Suppressor macrophage treated with lipopolysaccharide for 1 hour (primary cell): ENCODE measurements around the gene SHROOM1.
"Not testable (repeated sequence)": the region's sequence is repeated elsewhere in the genome, so short reads cannot be mapped to it uniquely, and the experiment has no call there.

Experiments
- DNase-seq, 3 donors: peaks; one replicate each; pipeline ENCODE4 v3.0.0-alpha.2; 2020 to 2022

Gene SHROOM1, protein sequence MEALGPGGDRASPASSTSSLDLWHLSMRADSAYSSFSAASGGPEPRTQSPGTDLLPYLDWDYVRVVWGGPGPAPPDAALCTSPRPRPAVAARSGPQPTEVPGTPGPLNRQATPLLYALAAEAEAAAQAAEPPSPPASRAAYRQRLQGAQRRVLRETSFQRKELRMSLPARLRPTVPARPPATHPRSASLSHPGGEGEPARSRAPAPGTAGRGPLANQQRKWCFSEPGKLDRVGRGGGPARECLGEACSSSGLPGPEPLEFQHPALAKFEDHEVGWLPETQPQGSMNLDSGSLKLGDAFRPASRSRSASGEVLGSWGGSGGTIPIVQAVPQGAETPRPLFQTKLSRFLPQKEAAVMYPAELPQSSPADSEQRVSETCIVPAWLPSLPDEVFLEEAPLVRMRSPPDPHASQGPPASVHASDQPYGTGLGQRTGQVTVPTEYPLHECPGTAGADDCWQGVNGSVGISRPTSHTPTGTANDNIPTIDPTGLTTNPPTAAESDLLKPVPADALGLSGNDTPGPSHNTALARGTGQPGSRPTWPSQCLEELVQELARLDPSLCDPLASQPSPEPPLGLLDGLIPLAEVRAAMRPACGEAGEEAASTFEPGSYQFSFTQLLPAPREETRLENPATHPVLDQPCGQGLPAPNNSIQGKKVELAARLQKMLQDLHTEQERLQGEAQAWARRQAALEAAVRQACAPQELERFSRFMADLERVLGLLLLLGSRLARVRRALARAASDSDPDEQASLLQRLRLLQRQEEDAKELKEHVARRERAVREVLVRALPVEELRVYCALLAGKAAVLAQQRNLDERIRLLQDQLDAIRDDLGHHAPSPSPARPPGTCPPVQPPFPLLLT

DNA sequence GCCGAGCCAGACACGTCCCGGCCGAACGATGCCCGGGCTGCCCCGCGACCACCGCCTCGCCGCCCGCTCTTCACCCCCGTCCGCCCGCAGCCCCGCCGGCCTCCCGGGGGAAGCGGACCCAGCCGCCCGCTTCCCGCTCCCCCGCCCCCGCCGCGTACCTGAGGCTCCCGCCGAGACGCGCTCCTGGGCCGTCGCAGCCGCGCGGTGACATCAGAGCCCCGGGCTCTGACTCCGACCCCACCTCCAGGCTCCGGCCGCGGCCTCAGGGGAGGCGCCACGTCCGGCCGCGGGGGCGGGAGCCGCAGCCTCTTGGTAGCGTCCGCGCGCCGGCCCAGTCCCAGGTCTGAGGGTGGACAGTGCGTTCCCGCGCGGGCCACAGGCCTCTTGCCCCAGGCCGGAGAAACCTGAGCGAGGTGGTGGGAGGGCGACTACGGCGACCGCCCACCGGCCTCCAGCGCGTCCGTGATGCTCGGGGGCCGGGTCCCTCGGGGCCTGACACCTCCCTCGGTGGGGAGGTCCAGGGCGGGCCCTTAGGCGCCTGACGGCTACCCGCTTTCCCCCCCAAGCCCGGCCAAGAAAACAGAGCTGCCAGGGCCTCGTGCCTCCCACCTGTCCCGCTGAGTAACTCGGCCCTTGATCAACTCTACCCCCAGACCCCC, at the start of gene SHROOM1:
Gene SHROOM1 (minus strand): TSS at position 212 of the 659 bp plus-strand sequence. CDS start 4,507 bp downstream, outside the sequence.
- peak; percentile 70 to 88 (median 76) for DNase-seq

DNA sequence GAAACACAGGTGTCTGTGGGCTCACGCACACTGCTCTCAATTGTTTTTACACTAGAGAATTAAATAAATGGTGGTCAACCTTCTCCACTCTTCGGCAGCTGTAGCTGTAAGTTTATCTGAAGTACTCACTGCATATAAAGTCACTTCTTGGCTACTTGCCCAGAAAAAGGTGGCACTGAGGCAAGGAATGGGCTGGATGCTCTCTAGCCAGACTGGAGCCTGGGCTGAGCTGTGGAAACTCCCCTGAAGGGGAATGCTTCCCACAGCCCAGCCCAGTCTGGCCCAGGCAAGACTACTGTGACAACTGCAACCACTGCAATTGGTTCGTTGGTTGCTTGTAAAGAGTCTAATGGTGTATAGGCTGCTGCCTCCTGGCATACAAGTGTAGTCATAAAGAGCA, 47.5 kb upstream of the SHROOM1 start:
- peak in 1 of 3 donors; percentile 1 for DNase-seq

DNA sequence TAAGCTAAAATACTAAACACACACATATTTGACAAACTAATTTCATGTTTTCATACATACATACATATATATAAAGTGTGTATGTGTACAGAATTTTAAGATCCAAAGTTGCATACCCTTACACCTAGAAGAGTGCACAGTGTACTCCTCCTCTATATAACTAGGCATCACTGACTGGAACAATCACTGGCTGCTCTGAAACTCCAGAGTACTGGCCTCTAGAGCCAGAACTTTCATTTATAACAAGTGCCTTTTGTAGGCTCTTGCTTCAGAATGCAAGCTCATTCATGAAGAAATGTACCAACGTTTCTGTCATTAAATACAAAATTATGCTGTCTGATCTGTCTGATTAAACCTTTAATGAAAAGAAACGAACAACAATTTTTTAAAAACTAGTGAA, 47.0 kb upstream of the SHROOM1 start:
- peak in 1 of 3 donors; percentile 2 for DNase-seq

DNA sequence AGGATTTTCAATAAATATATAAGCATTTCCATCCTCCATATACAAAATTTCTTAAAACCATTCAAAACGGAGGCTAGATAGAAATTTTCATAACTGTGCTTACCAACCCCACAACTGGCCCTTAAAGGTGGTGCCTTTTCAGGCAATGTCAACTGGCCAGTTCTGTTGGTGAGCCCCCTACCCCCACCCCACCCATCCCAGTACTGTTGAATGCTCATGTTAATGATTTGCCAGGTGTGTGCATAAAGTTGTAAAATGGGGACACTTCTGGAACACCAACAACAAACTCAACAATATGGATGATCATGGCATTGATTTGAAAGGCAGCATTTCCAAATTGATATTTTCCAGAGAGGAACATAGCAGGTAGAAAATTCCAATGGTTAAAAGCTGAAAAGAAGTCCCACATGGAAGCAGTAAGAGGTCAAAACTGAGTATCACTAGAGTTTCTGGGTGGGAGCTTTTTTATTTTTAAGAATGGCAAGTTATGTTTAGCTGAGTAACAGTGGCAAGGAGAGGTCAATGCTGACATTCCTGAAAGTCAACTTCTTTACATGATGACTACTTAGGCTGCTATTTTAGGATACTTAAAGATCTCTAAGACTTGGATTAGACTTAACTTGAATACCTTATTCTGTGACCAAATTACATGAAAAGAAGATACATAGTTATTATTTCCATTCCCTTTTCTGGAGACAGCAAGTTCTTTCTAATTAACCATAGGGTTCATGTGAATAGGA, 45.7 kb upstream of the SHROOM1 start:
- DNase-seq, result peak in 1 of 3 donors; percentile 3

DNA sequence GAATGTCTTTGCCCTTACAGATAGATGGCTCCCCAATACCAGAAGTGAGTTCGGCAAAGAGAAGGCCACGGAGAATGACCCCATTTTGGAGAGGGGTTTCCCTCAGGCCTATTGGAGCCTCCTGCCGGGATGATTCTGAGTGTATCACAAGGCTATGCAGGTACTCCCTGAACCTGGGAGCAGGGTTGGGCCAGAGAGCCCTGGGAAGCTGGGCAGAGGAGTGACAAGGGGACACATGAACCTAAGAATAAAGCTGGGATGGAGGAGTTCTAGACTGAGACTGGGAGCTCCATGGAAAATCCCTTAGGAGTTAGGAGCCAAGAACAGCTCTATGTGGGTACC, 43.5 kb upstream of the SHROOM1 start:
- DNase-seq, result no peak

DNA sequence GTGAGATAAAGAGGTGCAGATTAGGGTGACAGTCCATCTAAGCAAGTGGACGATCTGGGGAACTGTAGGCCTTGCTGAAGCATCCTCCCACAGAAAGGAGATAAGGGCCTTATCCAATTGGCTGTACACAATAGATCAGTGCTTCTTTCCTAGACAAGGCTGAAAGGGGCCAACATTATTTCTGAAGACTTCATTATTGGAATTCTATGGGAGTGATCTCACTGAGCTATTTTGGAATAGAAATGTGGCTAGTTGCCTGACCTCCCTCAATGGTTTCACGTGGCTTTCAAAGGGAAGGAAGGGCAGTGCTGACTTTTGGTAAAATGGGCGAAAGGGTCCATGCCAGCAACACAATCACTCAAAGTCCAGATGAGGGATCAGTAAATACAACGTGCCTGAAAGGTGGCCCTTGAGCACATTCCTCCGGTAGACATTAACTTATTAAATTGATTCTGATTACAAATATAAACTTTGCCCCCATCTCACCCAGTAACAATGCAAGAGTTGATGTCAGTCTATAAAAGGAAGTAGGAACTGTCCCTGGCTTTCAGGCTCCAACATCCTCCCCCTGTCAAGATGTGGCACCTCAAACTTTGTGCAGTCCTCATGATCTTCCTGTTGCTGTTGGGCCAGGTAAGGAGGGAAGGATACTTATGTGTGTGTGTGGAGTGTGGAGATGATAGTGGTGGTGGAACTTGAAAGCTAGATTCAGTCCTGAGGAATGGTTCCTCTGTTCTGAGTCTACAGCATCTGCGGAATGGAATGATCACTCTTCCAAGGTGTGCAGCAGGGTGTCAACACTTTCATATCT, 42.9 kb upstream of the SHROOM1 start, which contains the start of gene LEAP2:
Gene LEAP2 (plus strand): TSS at position 550 of the 811 bp plus-strand sequence. CDS start 27 bp downstream, at position 577.
- DNase-seq, result no peak

DNA sequence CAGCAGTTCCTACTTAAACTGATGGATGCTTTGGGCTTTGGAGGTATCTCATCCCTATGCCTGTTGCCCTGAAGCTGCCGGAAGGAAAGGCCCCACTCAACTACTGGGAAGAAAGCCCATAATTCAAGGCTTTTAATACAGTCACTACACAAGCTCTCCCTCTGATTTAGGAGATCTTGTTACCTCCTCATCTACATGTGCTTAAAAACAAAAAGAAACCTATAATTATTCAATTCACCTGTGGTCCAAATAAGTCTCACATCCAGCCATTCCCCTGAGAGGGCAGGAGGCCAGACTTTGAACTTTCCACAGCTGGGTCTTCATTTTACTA, 42.3 kb upstream of the SHROOM1 start:
- no peak for DNase-seq

DNA sequence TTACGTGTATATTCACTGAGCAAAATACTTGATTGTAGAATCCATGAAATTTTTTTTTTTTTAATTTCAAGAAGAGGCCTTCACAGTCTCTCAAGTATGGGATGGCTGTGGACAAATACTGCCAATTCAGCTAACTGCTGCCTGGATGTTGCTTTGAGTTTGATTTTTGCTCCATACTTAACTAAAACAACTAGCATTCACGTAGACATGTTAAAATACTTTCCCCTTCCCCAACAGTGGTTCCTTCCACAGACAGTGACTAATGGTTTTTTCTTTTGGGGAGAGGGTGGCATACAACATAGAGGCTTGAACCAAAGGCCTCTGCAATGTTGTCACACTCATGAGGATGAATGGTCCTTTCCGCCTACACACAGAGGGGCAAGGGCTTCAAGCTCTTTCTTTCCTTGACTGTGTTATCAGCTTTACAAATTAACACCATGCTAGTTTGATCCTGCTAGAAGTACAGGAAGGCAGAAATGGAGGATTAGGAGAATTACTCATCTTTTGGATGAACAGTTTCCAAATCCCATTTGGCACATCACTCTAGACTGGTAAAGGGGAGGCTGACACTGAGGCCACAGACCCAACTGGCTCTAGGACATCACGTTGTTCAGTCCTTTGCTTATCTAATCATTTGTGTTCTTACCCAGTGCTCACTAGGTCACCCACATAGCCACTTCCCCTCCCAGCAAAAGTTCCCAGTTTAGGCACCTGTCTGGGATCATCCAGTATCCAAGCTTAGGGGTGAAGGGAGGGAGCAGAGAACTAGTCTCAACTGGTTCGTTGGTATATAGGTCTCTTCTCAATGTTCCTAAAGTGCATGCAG, 41.2 kb upstream of the SHROOM1 start:
- DNase-seq, result peak in 2 of 3 donors; percentile 35 to 51

DNA sequence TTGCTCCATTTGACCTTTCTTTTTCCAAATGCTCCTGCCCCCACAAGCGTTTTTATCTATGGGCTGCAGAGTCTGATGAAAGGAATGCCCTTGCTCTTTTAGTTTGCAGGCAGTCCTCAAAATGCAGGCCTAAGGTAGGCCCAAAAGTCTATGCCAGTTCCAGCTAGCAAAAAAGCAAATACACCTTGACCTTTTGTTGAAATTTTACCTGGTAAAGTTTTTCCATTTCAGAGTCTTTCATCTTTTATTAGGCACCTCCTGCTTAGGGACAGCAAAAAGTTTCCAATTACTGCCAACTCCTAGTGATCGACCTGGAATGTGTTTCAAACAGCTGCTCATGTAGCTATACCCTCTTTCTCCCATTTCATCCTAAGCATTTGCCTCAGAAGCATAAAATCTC, 40.4 kb upstream of the SHROOM1 start:
- no peak for DNase-seq

DNA sequence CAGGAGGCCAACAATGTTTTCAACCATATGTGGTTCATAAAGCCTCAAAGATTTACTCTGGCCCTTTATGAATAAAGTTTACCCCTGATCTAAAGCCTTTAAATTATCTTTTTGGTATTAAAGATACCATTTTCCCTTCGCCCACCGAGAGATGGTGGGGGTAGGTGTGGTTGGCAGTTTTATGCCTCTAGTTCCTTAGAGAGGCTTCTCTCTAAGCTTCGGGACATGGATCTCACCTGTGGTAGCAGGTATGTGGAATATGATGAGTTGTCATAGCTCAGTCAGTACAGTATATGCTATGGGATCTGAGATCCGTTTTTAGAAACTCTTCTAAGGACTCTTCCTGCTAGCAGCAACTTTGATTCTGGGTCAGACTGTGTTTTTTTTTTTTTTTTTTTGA, 38.3 kb upstream of the SHROOM1 start:
- DNase-seq, result no peak

DNA sequence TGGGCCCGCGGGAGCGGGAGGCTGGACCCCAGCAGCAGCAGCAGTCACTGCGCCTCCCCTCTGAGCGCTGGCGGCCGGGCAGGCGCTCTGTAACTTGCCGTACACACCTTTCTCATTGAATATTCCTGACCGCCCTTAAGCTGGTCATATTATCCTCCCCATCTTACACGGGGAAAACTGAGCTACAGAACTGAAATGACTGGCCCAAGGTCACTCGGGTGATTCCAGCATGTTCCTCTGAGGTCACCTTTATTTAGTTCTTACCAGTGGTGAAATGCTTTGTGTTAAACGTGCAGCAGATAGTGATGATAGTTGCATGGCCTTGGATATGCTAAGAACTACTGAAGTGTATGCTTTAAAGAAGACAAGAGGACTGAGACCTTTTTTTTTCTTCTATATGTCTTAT, 36.6 kb upstream of the SHROOM1 start:
- no peak for DNase-seq

DNA sequence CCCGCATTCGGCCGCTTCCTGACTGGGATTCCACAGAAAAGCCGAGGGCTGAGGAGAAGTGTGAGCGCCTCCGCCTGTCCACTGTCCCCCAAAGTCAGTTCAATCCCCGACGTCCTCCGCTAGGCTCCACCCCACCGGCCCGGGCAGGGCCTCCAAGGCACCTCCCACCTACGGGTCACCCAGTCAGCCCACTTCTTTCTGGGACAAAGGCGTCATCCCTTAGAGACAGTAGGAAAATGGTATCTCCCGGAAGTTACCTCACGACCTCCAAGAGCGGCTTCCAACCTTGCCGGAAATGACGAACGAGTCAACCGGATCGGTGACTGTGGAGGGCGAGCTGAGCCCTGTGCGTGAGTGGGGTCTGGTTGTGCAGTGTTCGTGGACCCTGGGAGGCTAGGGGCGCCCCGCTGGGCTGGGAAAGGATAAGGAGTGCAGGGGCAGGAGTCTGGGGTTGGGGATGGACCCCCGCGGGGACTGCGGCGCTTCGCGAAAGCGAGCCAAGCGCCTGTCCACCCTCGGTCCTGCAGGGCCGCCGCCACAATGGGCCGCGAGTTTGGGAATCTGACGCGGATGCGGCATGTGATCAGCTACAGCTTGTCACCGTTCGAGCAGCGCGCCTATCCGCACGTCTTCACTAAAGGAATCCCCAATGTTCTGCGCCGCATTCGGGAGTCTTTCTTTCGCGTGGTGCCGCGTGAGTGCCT, 36.0 kb upstream of the SHROOM1 start, which contains the start of the genes GDF9 and UQCRQ:
Gene GDF9 (minus strand): TSS at position 128 of the 704 bp plus-strand sequence. CDS start 1,936 bp downstream, outside the sequence.
Gene UQCRQ (plus strand): TSS at position 301 of the 704 bp plus-strand sequence. CDS start 240 bp downstream, at position 541.
- DNase-seq, result peak; percentile 98 to 100 (median 100)

DNA sequence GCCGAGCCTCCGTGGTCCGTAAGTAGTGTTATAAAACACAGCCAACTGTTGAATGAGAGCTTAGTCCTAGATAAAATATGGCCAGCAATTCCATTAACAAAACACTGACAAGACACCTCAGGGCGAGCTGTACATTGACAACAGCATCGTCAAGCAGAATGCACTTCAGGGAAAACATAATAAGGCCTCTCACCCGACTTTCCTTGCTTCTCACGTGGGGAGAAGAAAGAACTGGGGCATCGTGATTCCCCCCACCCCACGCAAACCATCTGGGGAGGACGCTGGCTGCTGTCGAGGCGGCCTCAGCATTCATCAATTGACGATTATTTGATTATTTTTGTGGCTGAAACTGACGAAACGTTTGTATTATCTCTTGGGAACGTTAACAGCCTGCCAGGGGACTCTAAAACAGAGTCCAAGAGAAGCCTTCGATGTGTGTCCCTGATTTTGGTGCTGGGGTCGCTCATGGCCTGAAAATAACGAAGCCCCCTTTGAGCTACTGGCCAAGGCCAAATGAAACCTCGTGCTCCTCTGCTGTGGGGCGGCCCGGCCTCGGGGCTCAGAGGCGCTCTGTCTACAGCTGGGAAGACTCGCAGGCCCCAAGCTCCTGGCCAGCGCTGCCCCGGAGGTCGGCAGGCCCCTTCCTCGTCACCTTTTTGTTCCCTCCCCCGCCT, 35.4 kb upstream of the SHROOM1 start:
- DNase-seq, result no peak

DNA sequence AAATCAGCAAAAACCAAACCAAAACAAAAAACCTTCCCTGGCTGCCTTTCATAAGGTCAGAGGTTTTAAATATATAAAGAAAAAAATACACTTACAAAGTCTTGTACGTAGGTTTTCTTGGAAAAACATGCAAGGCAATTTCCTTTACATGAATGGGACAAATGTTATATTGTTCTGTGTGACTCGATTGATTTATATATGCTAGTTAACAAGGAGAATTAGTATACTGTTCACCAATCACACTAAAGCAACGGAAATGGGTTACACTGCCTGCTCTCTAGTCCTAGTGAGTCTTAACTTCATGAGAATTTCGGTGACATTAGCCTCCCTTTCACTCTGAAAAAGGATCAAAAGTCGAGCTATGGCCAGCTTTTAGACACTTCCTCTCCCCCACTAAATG, 30.3 kb upstream of the SHROOM1 start:
- DNase-seq, result no peak

DNA sequence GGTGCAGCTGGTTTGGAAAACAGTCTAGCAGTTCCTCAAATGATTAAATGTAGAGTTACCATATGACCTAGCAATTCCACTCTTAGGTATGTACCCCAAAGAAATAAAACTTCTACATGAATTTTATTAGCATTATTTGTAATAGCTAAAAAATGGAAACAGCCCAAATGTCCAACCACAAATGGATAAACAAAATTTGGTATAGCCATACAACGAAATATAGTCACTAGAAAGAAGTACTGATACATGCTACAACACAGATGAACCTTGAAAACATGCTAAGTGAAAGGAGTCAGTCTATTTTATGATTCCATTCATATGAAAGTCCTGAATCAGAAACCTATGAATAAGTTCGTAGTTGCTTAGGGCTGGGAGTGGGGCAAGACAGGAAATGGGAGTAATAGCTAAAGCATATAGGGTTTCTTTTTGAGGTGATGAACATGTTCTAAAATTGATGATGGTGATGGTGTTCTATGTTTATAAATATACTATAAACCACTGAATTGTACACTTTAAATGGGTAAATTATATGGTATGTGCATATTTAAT, 29.5 kb upstream of the SHROOM1 start:
- DNase-seq, result no peak

DNA sequence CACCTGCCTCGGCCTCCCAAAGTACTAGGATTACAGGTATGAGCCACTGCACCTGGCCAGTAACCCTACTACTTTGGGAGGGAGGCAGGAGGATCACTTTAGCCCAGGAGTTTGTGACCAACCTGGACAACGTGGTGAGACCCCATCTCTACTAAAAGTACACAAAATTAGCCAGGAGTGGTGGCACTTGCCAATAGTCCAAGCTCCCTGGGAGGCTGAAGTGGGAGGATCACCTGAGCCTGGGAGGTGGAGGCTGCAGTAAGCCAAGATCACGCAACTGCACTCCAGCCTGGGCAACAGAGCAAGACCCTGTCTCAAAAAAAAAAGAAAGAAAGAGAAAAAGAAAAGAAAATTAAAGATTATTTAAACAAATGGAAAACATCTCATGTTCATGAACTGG, 25.6 kb upstream of the SHROOM1 start:
- DNase-seq, result no peak

DNA sequence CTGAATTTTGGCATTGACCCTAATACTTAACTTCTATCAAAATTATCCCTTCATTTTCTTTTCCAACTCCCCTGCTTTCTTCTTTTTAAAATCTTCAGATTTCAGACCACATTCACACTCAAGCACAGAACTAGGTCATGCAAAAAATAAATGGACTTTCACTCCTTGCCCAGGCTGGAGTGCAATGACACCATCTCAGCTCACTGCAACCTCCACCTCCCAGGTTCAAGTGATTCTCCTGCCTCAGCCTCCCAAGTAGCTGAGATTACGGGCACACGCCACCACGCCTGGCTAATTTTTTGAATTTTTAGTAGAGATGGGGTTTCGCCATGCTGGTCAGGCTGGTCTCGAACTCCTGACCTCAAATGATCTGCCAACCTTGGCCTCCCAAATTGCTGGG, 24.5 kb upstream of the SHROOM1 start:
- DNase-seq, result not testable (repeated sequence)

DNA sequence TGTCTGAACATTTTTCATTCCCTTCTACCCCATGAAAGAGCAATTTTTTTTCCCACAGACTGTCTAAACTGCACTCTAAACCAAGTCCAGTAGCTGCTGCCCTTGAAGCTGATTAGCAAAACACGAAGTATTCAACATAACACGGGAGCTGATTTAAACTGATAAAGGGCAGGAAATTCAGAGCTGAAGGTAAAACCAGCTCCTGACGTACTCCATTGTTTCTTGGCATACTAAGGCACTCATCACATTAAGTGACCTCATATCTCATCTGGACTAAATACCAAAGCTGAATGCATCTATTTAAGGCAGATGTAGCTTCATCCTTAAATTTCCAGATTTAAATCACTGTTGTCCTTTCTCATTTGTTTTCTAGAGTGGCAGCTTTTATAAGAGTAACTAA, 23.9 kb upstream of the SHROOM1 start:
- DNase-seq, result no peak

DNA sequence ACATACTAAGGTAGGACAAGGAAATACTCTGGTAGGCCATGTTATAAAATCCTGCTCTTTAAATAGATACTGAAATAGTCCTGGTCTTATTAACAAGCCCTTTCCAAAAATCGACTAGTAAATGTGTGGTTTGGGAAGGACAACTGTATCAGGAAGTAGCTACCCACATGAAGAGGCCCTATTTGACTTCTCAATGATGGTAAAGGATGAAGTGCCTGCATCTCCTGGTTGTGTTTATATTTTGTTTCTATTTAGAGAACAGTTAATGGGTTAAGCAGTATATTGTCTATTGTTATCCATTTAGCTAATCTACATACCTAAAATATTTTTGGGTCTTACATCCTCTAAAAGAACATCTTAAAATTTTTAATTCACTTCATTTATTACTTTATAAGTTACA, 23.3 kb upstream of the SHROOM1 start:
- DNase-seq, result no peak
